Glutamatergic neuron (in vitro differentiated cells): ENCODE data around the gene ZFYVE21. TPM values are rescaled to one million over a fixed set of nuclear protein-coding genes. Genes with fewer than 3 reads are reported as not detected.

Experiments used
- DNase-seq: peaks from one replicate; pipeline ENCODE4 v3.0.0; 2022
- H3K27ac Mint-ChIP-seq: one replicate; pipeline ENCODE4 v1.8.0; 2020; ENCODE audit warnings: mild to moderate bottlenecking, mixed read lengths, inconsistent platforms; ENCODE audit not compliant: unreplicated experiment
- H3K27me3 Mint-ChIP-seq: one replicate; pipeline ENCODE4 v1.8.0; 2020; ENCODE audit warnings: mild to moderate bottlenecking, moderate library complexity, mixed read lengths, inconsistent platforms; ENCODE audit not compliant: unreplicated experiment
- H3K36me3 Mint-ChIP-seq: one replicate; pipeline ENCODE4 v1.8.0; 2020; ENCODE audit warnings: mild to moderate bottlenecking, mixed read lengths, inconsistent platforms; ENCODE audit not compliant: unreplicated experiment
- H3K4me1 Mint-ChIP-seq: one replicate; pipeline ENCODE4 v1.8.0; 2020; ENCODE audit warnings: mild to moderate bottlenecking, low read depth, mixed read lengths, inconsistent platforms; ENCODE audit not compliant: unreplicated experiment
- H3K4me3 Mint-ChIP-seq: one replicate; pipeline ENCODE4 v1.8.0; 2020; ENCODE audit warnings: mild to moderate bottlenecking, mixed read lengths, inconsistent platforms; ENCODE audit not compliant: unreplicated experiment
- H3K9me3 Mint-ChIP-seq: one replicate; pipeline ENCODE4 v1.8.0; 2020; ENCODE audit warnings: mild to moderate bottlenecking, moderate library complexity, mixed read lengths, inconsistent platforms; ENCODE audit not compliant: unreplicated experiment
- CTCF ChIP-seq: fragments of 200-600 bp; sonication (generic); IDR thresholded peaks from one replicate; pipeline ENCODE4 v1.5.0; 2021; ENCODE audit not compliant: partially characterized antibody, unreplicated experiment
- total RNA-seq: library from RNA; stranded (reverse); fragmentation: NEBNext Ultra II Directional; extraction: Animal tissue kit (Norgen Biotek cat#: 25700); gene quantifications from one replicate; pipeline ENCODE4 v1.2.1, GENCODE V29; 2021; ENCODE audit not compliant: unreplicated experiment

The ZFYVE21 gene
- total RNA-seq, 1 donor from 2014 or later, result 49.1 TPM

- no peaks in the 10 kb centered on the region for H3K36me3 Mint-ChIP-seq
- peaks cover 28% of the 10 kb centered on the region for H3K4me1 Mint-ChIP-seq
- TF ChIP-seq CTCF, result no peak
- DNase-seq, result no peak
- H3K27ac Mint-ChIP-seq, result no peak overlapping the region
- peaks cover 16% of the 10 kb centered on the region for H3K27me3 Mint-ChIP-seq
- H3K4me3 Mint-ChIP-seq, result no peak overlapping the region
- peaks cover 4% of the 10 kb centered on the region for H3K9me3 Mint-ChIP-seq
Observed at GRCh38 chr14:103738701-103739451, 23.3 kb downstream of the ZFYVE21 start.

- peaks cover 16% of the 10 kb centered on the region for H3K27me3 Mint-ChIP-seq
Observed at GRCh38 chr14:103739466-103739792, 23.8 kb downstream of the ZFYVE21 start.

GRCh38 chr14:103739793-103740501 lies 24.3 kb downstream of the ZFYVE21 start:
- no peak for DNase-seq
- Mint-ChIP-seq H3K36me3 (no peaks in the 10 kb centered on the region), H3K27me3 (peaks cover 13% of the 10 kb centered on the region), H3K9me3 (peaks cover 2% of the 10 kb centered on the region), H3K4me1 (peaks cover 31% of the 10 kb centered on the region), H3K4me3 (no peak overlapping the region), H3K27ac (no peak overlapping the region)
- TF ChIP-seq CTCF, result no peak

More at GRCh38 chr14:103739466-103739792, 23.8 kb downstream of the ZFYVE21 start:
- DNase-seq, result no peak
- TF ChIP-seq CTCF, result no peak
- Mint-ChIP-seq H3K4me1 (peaks cover 31% of the 10 kb centered on the region), H3K9me3 (peaks cover 4% of the 10 kb centered on the region), H3K4me3 (no peak overlapping the region), H3K27ac (no peak overlapping the region), H3K36me3 (no peaks in the 10 kb centered on the region)

GRCh38 chr14:103740991-103741689 lies 25.5 kb downstream of the ZFYVE21 start:
- no peak for DNase-seq
- Mint-ChIP-seq H3K27ac (no peak overlapping the region), H3K27me3 (peaks cover 9% of the 10 kb centered on the region), H3K9me3 (peaks cover 2% of the 10 kb centered on the region), H3K4me3 (no peak overlapping the region), H3K36me3 (no peaks in the 10 kb centered on the region), H3K4me1 (peaks cover 27% of the 10 kb centered on the region)
- TF ChIP-seq CTCF, result no peak

- Mint-ChIP-seq H3K4me1 (peaks cover 27% of the 10 kb centered on the region), H3K36me3 (no peaks in the 10 kb centered on the region), H3K27ac (no peak overlapping the region), H3K4me3 (no peak overlapping the region), H3K9me3 (peaks cover 2% of the 10 kb centered on the region), H3K27me3 (peaks cover 9% of the 10 kb centered on the region)
- no peak for TF ChIP-seq CTCF
- DNase-seq, result no peak
Observed at GRCh38 chr14:103741876-103742275, 26.3 kb downstream of the ZFYVE21 start.
